AG20443 (cell line): ENCODE data around the gene ALOX5AP.
A peak's percentile ranks its signal among the peaks of the same experiment; 100 is the strongest.

Experiments
- DNase-seq: peaks from one replicate; pipeline ENCODE4 v3.0.0; 2012; ENCODE audit warnings: low spot score, mixed read lengths

ALOX5AP gene

GRCh38 chr13:30762643-30763042 is 27.3 kb downstream of the ALOX5AP start:
- DNase-seq: no peak

- DNase-seq: no peak
These were observed 28.6 kb downstream of the ALOX5AP start for GRCh38 chr13:30763786-30764413.

DNA sequence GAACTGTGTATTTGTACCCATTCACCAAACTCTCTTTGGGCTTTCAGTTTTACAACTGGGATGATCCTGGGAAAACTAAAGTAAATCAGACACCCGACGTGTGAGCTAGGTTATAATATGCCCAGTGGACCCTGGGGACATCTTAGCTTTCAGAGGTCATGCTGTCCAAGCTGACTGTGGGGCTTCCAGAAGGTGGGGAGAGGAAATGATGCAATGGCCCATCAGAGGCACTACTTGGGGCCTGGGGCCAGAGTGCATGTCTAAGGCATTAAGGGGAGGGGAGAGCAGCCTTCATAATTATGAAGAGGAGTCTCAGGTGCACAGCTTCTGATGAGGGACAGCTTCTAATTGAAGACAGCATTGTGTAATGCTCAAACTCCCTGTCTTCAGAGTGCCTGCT is 30.9 kb downstream of the ALOX5AP start:
- DNase-seq: no peak

DNA sequence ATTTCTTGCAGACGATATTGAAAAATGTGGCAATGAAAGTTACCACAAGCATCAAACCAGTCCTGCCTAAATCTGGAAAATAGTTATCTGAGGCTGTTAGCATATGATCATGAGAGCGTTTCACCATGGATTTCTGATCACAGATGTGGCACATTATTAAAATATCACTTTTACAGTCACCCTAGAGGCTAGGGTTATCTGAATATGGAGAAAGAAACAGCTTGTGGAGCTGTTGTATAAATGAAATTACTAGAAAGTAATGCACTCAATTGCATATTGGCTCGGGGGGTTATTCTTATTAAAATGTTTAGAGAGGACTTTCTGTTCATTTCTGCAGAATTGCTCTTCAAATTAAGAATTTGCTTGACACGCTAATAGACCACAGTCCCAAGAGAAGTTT is 35.6 kb downstream of the ALOX5AP start:
- DNase-seq: no peak

- DNase-seq: no peak
These were observed 38.2 kb downstream of the ALOX5AP start for GRCh38 chr13:30773561-30773960.

GRCh38 chr13:30774214-30774730 is 38.9 kb downstream of the ALOX5AP start:
- no peak for DNase-seq

DNA sequence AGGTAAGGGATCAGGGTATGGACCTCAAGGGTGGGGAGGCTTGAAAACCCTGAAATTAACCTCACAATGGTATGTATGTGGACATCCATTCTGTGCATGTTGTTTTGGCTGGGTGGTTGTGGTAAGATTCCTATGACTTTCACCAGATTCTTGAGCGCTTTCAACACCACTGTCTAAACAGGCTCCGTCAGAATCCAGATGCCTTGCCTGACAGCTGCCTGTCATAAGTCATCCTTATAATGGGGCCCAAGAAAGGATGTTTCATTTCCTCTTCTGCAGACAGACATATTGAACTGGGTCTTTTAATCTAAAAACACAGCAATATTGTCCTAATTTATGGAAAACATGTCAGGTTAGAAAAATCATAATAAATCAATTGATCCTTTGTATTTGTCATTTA is 41.3 kb downstream of the ALOX5AP start:
- DNase-seq: no peak

DNA sequence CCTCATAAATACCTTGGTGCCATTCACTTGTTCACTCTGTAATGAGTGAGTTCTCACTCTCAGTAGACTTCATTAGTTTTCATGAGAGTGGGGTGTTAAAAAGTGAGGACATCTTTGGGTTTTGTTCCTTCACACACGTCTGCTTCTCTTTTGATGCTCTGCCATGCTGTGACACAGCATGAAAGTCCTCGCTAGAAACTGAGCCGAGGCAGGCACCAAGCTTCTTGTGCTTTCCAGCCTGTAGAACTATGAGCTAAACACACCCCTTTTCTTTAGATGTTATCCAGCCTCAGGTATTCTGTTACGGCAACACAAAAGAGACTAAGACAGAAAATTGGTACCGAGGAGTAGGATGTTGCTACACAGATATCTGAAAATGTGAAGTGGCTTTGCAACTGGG is 43.7 kb downstream of the ALOX5AP start:
- DNase-seq: no peak

DNA sequence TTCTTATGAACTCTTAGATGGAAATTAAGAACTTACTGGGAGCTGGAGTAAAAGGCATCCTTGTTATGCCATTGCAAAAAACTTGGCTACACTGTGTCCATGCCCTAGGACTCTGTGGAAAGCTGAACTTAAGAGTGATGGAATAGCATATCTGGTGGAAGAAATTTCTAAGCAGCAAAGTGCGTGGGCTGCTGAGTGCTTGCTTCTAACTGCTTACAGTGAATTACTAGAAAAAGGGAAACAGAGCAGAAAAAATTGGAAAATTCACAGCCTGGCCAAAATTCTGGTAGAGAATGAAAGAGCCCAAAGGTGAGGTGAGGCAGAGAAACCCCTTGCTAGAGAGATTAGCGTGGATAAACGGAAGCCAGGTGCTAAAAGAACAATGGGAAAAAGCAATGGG is 44.3 kb downstream of the ALOX5AP start:
- no peak for DNase-seq

- no peak for DNase-seq
These were observed 45.1 kb downstream of the ALOX5AP start for GRCh38 chr13:30780338-30780981.

GRCh38 chr13:30785191-30785850 is 50.0 kb downstream of the ALOX5AP start:
- no peak for DNase-seq

DNA sequence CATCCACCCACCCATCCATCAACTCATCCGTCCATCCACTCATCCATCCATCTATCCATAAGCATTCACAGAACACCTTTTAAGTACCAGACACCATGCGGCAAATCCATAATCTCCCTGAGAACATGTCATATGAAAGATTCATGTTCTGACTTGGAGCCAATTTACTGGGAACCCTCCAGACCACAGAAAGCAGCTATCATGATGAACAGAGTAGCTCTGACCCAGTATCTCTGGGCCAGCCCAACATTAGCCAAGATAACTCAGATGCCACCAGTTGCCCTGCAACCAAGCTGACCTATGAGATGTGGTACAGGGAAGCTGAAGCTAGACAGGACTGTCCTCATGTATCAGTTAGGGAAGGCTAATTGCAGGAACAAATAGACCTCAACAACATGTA is 51.3 kb downstream of the ALOX5AP start:
- no peak for DNase-seq

- DNase-seq: peak; percentile 51
These were observed 52.6 kb downstream of the ALOX5AP start for GRCh38 chr13:30787738-30788525.

GRCh38 chr13:30789166-30789862 is 54.0 kb downstream of the ALOX5AP start:
- no peak for DNase-seq

- no peak for DNase-seq
These were observed 55.2 kb downstream of the ALOX5AP start for GRCh38 chr13:30790592-30790991.

DNA sequence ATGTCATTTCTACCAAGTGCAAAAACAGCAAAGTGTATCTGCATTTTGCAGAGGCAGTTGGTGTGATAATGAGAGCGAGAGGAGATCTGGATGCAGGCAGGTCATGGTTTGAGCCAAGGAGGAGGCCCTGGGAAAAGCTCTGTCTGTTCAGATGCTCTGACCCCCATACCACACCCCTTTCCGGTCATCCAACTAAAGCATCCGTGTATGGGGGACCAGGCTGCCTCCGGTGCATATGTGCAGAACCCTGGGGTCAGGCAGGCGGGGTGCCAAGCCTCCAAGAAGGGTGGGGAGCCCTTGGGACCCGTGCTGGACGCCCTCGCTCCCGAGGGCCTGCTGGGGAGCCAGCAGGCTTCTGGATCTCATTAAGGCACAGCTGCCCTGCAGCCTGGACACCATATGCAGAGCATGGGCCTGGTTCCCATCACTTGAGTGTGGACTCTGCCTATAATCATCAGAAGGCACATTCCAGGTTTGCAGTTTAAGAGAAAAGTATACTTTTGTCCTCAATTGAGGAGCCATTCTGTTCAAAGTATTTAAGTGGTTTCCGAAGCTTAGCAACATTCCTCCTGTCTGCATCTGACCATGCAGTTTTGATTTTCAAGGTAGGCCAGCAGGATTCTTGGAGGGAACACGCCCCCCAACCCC is 56.1 kb downstream of the ALOX5AP start:
- DNase-seq: peak; percentile 56

- DNase-seq: peak; percentile 96
These were observed 57.1 kb downstream of the ALOX5AP start for GRCh38 chr13:30792285-30793000.

DNA sequence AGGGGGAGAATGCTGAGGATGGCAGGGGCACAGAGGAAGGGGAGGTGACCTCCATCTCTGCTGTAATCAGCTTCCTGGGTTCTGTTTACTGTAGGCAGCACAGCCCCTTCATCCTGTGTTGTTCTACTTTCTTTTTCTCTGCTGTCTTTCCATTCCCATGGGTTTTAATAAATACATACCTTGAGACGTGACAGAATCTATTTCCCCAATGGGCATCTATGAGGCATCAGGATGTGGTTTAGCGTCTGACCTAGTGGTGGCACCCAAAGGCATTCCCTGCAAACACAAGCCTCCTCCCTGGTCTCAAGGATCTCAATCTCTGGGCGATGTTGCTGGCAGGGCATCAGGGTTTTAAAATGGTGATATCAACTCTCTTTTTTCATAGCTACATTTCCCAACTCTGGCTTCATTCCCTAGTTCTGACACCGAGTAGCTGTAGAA is 60.8 kb downstream of the ALOX5AP start:
- DNase-seq: peak; percentile 49

- no peak for DNase-seq
These were observed 61.6 kb downstream of the ALOX5AP start for GRCh38 chr13:30796631-30797601.
